ENCODE results near the gene SYNPO2.

Gene SYNPO2

DNA sequence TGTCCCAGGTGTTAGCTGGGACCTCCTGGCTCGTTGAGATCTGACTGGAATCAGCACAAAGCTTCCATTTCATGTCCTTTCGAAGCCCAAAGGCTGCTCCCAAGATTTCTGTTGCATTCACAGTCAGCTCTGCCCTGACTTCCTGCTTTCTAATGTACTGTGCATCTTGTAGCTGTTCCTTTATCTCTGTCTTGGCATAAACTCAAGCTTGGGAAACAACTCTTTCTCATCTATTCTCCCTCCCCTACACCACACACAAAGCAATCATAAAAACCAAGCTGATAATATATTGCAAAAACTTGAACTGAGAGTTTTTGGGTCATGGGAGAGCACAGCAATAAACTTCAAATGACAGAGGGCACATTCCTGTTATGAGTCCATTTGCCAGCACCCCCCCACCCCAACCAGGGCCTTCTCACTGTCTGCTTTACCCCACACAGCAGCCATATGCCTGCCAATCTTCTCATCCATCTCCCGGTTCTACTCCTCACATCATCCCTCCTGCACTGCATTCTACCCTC, 76.3 kb downstream of the SYNPO2 start:
- Mint-ChIP-seq H3K4me3 (no peak overlapping the region), H3K27ac (no peak overlapping the region), H3K9me3 (no peaks in the 10 kb centered on the region), H3K27me3 (ENCODE audit: low read depth, poor library complexity) (peaks cover 12% of the 10 kb centered on the region), H3K4me1 (peaks cover 14% of the 10 kb centered on the region), H3K36me3 (ENCODE audit: low read depth) (no peaks in the 10 kb centered on the region)
- DNase-seq = no peak
- TF ChIP-seq, protein P1, sequence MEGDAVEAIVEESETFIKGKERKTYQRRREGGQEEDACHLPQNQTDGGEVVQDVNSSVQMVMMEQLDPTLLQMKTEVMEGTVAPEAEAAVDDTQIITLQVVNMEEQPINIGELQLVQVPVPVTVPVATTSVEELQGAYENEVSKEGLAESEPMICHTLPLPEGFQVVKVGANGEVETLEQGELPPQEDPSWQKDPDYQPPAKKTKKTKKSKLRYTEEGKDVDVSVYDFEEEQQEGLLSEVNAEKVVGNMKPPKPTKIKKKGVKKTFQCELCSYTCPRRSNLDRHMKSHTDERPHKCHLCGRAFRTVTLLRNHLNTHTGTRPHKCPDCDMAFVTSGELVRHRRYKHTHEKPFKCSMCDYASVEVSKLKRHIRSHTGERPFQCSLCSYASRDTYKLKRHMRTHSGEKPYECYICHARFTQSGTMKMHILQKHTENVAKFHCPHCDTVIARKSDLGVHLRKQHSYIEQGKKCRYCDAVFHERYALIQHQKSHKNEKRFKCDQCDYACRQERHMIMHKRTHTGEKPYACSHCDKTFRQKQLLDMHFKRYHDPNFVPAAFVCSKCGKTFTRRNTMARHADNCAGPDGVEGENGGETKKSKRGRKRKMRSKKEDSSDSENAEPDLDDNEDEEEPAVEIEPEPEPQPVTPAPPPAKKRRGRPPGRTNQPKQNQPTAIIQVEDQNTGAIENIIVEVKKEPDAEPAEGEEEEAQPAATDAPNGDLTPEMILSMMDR (IDR thresholded peaks at IDR 0.05) = no peak

DNA sequence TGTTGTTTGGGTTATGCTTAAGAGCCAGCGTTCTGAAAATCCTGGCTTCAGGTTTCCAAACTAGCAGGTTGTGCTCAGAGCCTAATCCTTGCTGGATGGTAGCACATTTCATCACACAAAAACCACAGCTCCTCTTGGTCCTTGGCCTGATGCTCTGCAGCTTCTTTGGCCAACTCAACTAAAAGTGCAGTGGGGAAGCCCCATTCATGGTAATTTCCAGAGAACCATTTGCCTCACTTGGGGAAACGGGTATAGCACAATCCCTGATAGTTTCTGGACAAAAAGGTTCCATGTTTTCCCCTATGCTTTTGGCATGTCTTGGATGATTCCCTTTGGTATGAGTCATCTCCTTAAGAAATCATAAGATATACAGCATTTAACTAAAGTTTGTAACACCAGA, 78.7 kb downstream of the SYNPO2 start:
- H3K9me3 Mint-ChIP-seq = no peaks in the 10 kb centered on the region
- H3K27ac Mint-ChIP-seq = no peak overlapping the region
- H3K4me3 Mint-ChIP-seq = no peak overlapping the region
- H3K4me1 Mint-ChIP-seq = peaks cover 14% of the 10 kb centered on the region
- H3K36me3 Mint-ChIP-seq (ENCODE audit: low read depth) = no peaks in the 10 kb centered on the region
- no peak for DNase-seq
- TF ChIP-seq, protein P1 (IDR thresholded peaks at IDR 0.05) = no peak
- peaks cover 8% of the 10 kb centered on the region for H3K27me3 Mint-ChIP-seq (ENCODE audit: low read depth, poor library complexity)

DNA sequence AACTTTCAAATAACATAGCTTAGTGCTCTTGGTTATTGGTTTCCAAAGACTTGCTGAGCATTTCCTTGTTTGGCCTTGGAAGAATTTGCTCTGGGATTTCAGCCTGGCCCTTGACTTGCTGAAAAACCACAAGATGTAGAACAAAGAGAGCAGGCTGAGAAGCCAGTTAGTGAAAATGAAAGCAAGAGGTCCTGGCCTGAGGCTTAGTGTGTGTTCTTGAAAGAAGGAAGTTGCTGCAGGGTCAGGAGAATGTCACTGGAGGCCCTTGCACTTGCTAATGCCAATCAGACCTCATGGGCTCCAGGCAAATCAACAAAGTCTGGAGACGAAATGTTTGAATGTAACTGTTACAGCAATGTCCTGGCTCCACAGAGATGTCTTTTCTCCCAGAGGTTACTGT, 79.4 kb downstream of the SYNPO2 start:
- Mint-ChIP-seq H3K27ac (peak overlapping the region; percentile 57), H3K9me3 (no peaks in the 10 kb centered on the region), H3K27me3 (ENCODE audit: low read depth, poor library complexity) (peaks cover 8% of the 10 kb centered on the region), H3K36me3 (ENCODE audit: low read depth) (no peaks in the 10 kb centered on the region), H3K4me1 (peaks cover 14% of the 10 kb centered on the region), H3K4me3 (no peak overlapping the region)
- DNase-seq = no peak
- TF ChIP-seq, protein P1 (IDR thresholded peaks at IDR 0.05) = no peak

DNA sequence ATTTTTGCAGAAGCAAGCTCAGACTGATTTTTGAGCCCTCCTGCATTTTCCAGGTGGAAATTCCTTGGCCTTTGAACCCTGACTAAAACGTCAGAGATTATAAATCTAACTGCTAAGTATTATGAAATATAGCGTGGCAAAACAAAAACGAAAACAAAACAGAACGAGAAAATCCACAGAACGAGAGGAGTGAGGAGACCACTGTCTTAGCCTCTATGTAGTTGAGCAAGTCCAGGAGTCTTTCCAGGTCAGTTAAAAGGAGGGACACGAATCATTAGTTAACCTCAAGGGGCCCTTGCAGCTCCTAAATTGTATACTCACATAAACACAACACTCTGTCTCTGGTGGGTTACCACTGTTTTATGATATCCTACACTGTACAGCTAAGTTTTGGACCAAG, 80.2 kb downstream of the SYNPO2 start:
- no peaks in the 10 kb centered on the region for H3K9me3 Mint-ChIP-seq
- no peak overlapping the region for H3K4me3 Mint-ChIP-seq
- no peaks in the 10 kb centered on the region for H3K36me3 Mint-ChIP-seq (ENCODE audit: low read depth)
- peaks cover 8% of the 10 kb centered on the region for H3K27me3 Mint-ChIP-seq (ENCODE audit: low read depth, poor library complexity)
- TF ChIP-seq, protein P1 (IDR thresholded peaks at IDR 0.05) = no peak
- no peak overlapping the region for H3K27ac Mint-ChIP-seq
- no peak for DNase-seq
- peaks cover 14% of the 10 kb centered on the region for H3K4me1 Mint-ChIP-seq

DNA sequence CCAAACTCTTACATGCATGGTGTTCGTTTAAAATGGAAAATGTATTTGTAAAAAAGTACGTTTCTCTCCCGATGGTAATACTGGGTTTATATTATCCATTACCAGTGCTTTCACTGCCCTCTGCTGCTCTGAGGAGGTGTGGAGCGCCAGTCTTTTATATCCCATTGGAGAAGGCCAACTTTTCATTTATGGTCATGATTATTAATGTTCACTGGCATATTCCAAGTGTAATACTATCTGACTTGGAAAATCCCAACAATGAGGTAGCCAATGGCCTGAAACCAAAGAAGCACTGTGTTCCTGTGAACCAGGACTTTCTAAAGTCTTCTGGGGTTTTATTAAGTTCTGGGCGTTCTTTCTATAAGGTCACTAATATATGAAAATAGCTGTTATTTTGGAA, 80.7 kb downstream of the SYNPO2 start:
- Mint-ChIP-seq H3K27me3 (ENCODE audit: low read depth, poor library complexity) (peaks cover 7% of the 10 kb centered on the region), H3K4me1 (peaks cover 14% of the 10 kb centered on the region), H3K9me3 (no peaks in the 10 kb centered on the region), H3K36me3 (ENCODE audit: low read depth) (no peaks in the 10 kb centered on the region), H3K4me3 (no peak overlapping the region), H3K27ac (no peak overlapping the region)
- TF ChIP-seq, protein P1 (IDR thresholded peaks at IDR 0.05) = peak; percentile 22
- peak; percentile 13 for DNase-seq

DNA sequence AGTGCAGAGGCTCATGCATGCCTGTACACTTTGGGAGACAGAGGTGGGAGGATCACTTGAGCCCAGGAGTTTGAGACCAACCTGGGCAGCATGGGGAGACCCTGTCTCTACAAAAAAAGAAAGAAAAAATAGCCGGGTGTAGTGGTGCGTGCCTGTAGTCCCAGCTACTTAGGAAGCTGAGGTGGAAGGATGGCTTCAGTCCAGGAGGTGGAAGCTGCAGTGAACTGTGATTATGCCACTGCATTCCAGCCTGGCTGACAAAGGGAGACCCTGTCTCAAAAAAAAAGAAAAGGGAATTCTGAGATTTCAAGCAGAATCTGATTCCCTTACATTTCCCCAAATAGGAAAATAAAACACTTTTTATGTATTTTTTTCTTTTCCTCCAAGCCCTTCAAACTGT, 83.5 kb downstream of the SYNPO2 start:
- peaks cover 14% of the 10 kb centered on the region for H3K4me1 Mint-ChIP-seq
- H3K27me3 Mint-ChIP-seq (ENCODE audit: low read depth, poor library complexity) = no peaks in the 10 kb centered on the region
- TF ChIP-seq, protein P1 (IDR thresholded peaks at IDR 0.05) = no peak
- H3K9me3 Mint-ChIP-seq = no peaks in the 10 kb centered on the region
- no peaks in the 10 kb centered on the region for H3K36me3 Mint-ChIP-seq (ENCODE audit: low read depth)
- H3K4me3 Mint-ChIP-seq = no peak overlapping the region
- no peak overlapping the region for H3K27ac Mint-ChIP-seq
- DNase-seq = no peak

Measured in nephron progenitor cell (in vitro differentiated cells).